Gastroesophageal sphincter (tissue), 4 donors: ENCODE data around the gene C1orf185. TPM values are rescaled to one million over a fixed set of nuclear protein-coding genes. Genes with fewer than 3 reads are reported as not detected.
"Not testable (repeated sequence)": the region's sequence is repeated elsewhere in the genome, so short reads cannot be mapped to it uniquely, and the experiment has no call there.

Source experiments
- ATAC-seq: fragments of 150-250 bp; one replicate; pipeline ENCODE4 v1.9.1; 2016; ENCODE audit warnings: mild to moderate bottlenecking, moderate library complexity
- H3K27ac ChIP-seq, 4 donors: fragments of 200-600 bp; sonication (generic) in 3 of 4; 1 replicate in 3 of 4; 2 replicates in 1 of 4; pipeline ENCODE4 v1.5.1; 2016 to 2019
- H3K27me3 ChIP-seq: fragments of 200-600 bp; sonication (generic); one replicate; pipeline ENCODE4 v1.5.1; 2019
- H3K36me3 ChIP-seq, 2 donors: fragments of 200-600 bp; sonication (generic); one replicate each; pipeline ENCODE4 v1.5.1; 2019; ENCODE audit warnings: control low read depth in 1 of 2
- H3K4me1 ChIP-seq, 3 donors: fragments of 200-600 bp; sonication (generic); 1 replicate in 2 of 3; 2 replicates in 1 of 3; pipeline ENCODE4 v1.5.1; 2016 to 2019; ENCODE audit warnings: control low read depth in 2 of 3
- H3K4me3 ChIP-seq, 2 donors: fragments of 200-600 bp; sonication (generic); one replicate each; pipeline ENCODE4 v1.5.1; 2019; ENCODE audit warnings: mild to moderate bottlenecking in 1 of 2, moderate library complexity in 1 of 2
- H3K9me3 ChIP-seq, 3 donors: fragments of 200-600 bp; sonication (generic); one replicate each; pipeline ENCODE4 v1.5.1; 2017 to 2019; ENCODE audit warnings: control low read depth in 2 of 3
- EP300 ChIP-seq: sonication (generic); formaldehyde crosslinking; IDR thresholded peaks from one replicate; pipeline ENCODE4 v1.6.1; 2017; ENCODE audit warnings: antibody characterized with exemption, mild to moderate bottlenecking
- POLR2A ChIP-seq, 2 donors: fragments of 450-650 bp; IDR thresholded peaks; one replicate each; pipeline ENCODE4 v1.6.1; 2017; ENCODE audit warnings: antibody characterized with exemption in 2 of 2, mild to moderate bottlenecking in 2 of 2, moderate library complexity in 1 of 2
- POLR2AphosphoS5 ChIP-seq: sonication (generic); formaldehyde crosslinking; IDR thresholded peaks from one replicate; pipeline ENCODE4 v1.6.1; 2017; ENCODE audit warnings: antibody characterized with exemption
- WGBS, 2 donors: methylation state at CpG; one replicate each; pipeline ENCODE4 v1.1.5; 2018; ENCODE audit warnings: low coverage in 1 of 2; 5-methylcytosine and 5-hydroxymethylcytosine counted together
- total RNA-seq, 4 donors: library from RNA; depleted of rRNA; stranded (reverse); fragments of >200 nt; gene quantifications; one replicate each; pipeline ENCODE4 v1.1.0, GENCODE V29; 2016
- TF ChIP-seq, protein P1 (sequence below), 4 experiments: fragments of 200-600 bp in 2 of 4; fragments of 450-650 bp in 2 of 4; sonication (generic) in 1 of 4; IDR thresholded peaks; one replicate each; pipeline ENCODE4 v1.5.1; 2017 to 2019; ENCODE audit warnings: antibody characterized with exemption in 4 of 4, mild to moderate bottlenecking in 2 of 4, moderate library complexity in 2 of 4

C1orf185 gene
- total RNA-seq, 4 donors from 2014 or later: not detected

DNA sequence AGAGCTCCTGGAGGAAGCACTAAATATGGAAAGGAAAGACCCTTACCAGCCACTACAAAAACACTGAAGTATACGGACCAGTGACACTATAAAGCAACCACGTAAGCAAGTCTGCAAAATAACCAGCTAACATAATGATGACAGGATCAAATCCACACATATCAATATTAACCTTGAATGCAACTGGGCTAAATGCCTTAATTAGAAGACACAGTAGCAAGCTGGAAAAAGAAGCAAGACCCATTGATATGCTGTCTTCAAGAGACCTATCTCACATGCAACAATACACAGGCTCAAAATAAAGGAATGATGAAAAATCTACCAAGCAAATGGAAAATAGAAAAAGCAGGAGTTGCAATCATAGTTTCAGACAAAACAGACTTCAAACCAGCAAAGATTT lies 31.0 kb downstream of the C1orf185 start:
- 80 to 93% methylated on average over 2 of the region's 2 CpGs for WGBS, 2 donors
- Histone ChIP-seq H3K9me3 (peaks cover 0 to 34% (median 0%) of the 10 kb centered on the region in 3 donors), H3K4me3 (no peak overlapping the region), H3K4me1 (no peaks in the 10 kb centered on the region), H3K36me3 (no peaks in the 10 kb centered on the region), H3K27me3 (no peaks in the 10 kb centered on the region), H3K27ac (no peak overlapping the region)
- no peak for TF ChIP-seq POLR2AphosphoS5
- TF ChIP-seq POLR2A (IDR thresholded peaks at IDR 0.05): no peak
- TF ChIP-seq EP300: no peak
- TF ChIP-seq, protein P1, sequence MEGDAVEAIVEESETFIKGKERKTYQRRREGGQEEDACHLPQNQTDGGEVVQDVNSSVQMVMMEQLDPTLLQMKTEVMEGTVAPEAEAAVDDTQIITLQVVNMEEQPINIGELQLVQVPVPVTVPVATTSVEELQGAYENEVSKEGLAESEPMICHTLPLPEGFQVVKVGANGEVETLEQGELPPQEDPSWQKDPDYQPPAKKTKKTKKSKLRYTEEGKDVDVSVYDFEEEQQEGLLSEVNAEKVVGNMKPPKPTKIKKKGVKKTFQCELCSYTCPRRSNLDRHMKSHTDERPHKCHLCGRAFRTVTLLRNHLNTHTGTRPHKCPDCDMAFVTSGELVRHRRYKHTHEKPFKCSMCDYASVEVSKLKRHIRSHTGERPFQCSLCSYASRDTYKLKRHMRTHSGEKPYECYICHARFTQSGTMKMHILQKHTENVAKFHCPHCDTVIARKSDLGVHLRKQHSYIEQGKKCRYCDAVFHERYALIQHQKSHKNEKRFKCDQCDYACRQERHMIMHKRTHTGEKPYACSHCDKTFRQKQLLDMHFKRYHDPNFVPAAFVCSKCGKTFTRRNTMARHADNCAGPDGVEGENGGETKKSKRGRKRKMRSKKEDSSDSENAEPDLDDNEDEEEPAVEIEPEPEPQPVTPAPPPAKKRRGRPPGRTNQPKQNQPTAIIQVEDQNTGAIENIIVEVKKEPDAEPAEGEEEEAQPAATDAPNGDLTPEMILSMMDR (IDR thresholded peaks at IDR 0.05): no peak
- ATAC-seq: no peak

- not testable (repeated sequence) for H3K4me3 ChIP-seq, H3K4me1 ChIP-seq, H3K27me3 ChIP-seq, H3K27ac ChIP-seq, H3K36me3 ChIP-seq, ATAC-seq
- WGBS, 2 donors: 29 to 35% methylated on average over 2 of the region's 2 CpGs
- peaks cover 0 to 22% (median 0%) of the 10 kb centered on the region in 3 donors for H3K9me3 ChIP-seq
Observed at GRCh38 chr1:51137696-51138095, 35.7 kb downstream of the C1orf185 start.

DNA sequence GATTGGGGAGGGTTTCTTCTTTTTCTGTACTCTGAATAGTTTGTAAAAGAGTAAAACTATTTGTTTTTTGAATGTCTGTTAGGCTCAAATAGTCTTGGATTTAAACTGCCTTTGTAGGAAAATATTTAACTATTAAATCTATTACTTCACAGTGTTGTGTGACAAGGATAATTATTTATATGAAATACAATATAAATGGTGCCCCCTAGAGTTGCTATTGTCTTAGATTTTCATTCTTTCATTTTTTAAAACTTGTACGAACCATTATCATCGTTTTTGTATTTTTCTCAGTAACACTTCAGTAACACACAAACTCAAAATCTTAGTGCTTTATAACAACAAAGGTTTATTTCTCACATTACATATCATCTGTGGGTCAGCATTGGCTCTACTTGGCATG lies 37.4 kb downstream of the C1orf185 start:
- Histone ChIP-seq H3K27ac (no peak overlapping the region), H3K36me3 (no peaks in the 10 kb centered on the region), H3K4me1 (no peaks in the 10 kb centered on the region), H3K9me3 (peaks cover 0 to 4% (median 0%) of the 10 kb centered on the region in 3 donors), H3K4me3 (no peak overlapping the region), H3K27me3 (no peaks in the 10 kb centered on the region)
- ATAC-seq: no peak
- 5 to 52% methylated on average over 2 of the region's 2 CpGs for WGBS, 2 donors
- no peak for TF ChIP-seq POLR2AphosphoS5
- TF ChIP-seq, protein P1 (IDR thresholded peaks at IDR 0.05): peak in 1 of 4 experiments; percentile 14

GRCh38 chr1:51147394-51147793 lies 45.4 kb downstream of the C1orf185 start:
- no peak for TF ChIP-seq POLR2A (IDR thresholded peaks at IDR 0.05)
- Histone ChIP-seq H3K36me3 (no peaks in the 10 kb centered on the region), H3K9me3 (no peaks in the 10 kb centered on the region), H3K27ac (no peak overlapping the region), H3K4me3 (no peak overlapping the region), H3K4me1 (no peaks in the 10 kb centered on the region), H3K27me3 (peaks cover 3% of the 10 kb centered on the region)
- no peak for ATAC-seq
- 72% methylated on average over 2 of the region's 2 CpGs; no CpG with 5 or more reads in 1 of the 2 donors for WGBS, 2 donors

DNA sequence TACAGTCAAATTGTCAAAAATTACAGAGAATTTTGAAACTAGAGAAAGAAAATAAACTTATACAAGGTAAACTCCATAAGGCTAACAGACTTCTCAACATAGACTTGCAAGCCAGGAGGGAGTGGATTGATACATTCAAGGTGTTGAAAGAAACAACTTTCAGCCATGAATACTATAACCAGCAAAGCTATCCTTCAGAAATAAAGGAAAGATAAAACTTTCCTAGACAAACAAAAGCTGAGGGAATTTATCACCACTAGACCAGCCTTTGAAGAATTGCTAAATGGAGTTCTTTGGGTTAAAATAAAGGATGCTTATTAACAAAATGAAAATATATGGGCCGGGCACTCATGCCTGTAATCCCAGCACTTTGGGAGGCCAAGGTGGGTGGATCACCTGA lies 52.7 kb downstream of the C1orf185 start:
- no peak for TF ChIP-seq POLR2AphosphoS5
- TF ChIP-seq, protein P1 (IDR thresholded peaks at IDR 0.05): no peak
- TF ChIP-seq EP300: no peak
- no peak for TF ChIP-seq POLR2A (IDR thresholded peaks at IDR 0.05)
- 82 to 86% methylated on average over 1 of the region's 1 CpG for WGBS, 2 donors

DNA sequence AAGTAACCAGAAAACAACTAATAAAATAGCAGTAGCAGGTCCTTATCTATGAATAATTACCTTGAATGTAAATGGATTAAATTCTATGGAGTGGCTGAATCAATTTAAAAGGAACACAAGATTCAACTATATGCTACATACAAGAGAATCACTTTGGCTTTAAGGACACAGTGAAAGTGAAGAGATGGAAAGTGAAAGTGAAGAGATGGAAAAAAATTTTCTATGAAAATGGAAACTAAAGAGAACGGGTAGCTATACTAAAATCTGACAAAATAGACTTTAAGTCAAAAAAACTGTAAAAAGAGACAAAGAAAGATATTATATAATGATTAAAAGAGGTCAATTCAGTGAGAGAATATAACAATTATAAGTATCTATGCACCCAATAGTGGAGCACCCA lies 54.7 kb downstream of the C1orf185 start:
- Histone ChIP-seq H3K27ac (no peak overlapping the region), H3K4me1 (no peaks in the 10 kb centered on the region), H3K9me3 (peaks cover 0 to 24% (median 0%) of the 10 kb centered on the region in 3 donors), H3K36me3 (no peaks in the 10 kb centered on the region), H3K27me3 (peaks cover under 1% of the 10 kb centered on the region), H3K4me3 (no peak overlapping the region)
- WGBS, 2 donors: 30 to 100% methylated on average over 1 of the region's 1 CpG
- no peak for TF ChIP-seq POLR2AphosphoS5
- TF ChIP-seq, protein P1 (IDR thresholded peaks at IDR 0.05): no peak
- no peak for TF ChIP-seq EP300
- TF ChIP-seq POLR2A (IDR thresholded peaks at IDR 0.05): no peak
- no peak for ATAC-seq

More for the DNA sequence above, 52.7 kb downstream of the C1orf185 start:
- peaks cover 3% of the 10 kb centered on the region for H3K27me3 ChIP-seq
- H3K4me1 ChIP-seq: no peaks in the 10 kb centered on the region
- H3K27ac ChIP-seq: no peak overlapping the region
- H3K36me3 ChIP-seq: no peaks in the 10 kb centered on the region
- no peak overlapping the region for H3K4me3 ChIP-seq
- ATAC-seq: no peak
- H3K9me3 ChIP-seq: peaks cover 0 to 24% (median 0%) of the 10 kb centered on the region in 3 donors
